Lung microvascular endothelial cell (primary cell): Measurements from ENCODE around the gene CD209. TPM values are rescaled to one million over a fixed set of nuclear protein-coding genes. Genes with fewer than 3 reads are reported as not detected.

Experiments used
- DNase-seq, 2 donors: peaks; one replicate each; pipeline versions ENCODE4 v3.0.0 to v3.0.0-alpha.2; 2010; ENCODE audit warnings: low read depth in 2 of 2
- total RNA-seq: library from RNA; depleted of rRNA; stranded (reverse); fragments of >200 nt; gene quantifications from 2 replicates; pipeline ENCODE4 v1.2.1, GENCODE V29; 2014

The CD209 gene
- total RNA-seq, 1 donor from 2014 or later = not detected

DNA sequence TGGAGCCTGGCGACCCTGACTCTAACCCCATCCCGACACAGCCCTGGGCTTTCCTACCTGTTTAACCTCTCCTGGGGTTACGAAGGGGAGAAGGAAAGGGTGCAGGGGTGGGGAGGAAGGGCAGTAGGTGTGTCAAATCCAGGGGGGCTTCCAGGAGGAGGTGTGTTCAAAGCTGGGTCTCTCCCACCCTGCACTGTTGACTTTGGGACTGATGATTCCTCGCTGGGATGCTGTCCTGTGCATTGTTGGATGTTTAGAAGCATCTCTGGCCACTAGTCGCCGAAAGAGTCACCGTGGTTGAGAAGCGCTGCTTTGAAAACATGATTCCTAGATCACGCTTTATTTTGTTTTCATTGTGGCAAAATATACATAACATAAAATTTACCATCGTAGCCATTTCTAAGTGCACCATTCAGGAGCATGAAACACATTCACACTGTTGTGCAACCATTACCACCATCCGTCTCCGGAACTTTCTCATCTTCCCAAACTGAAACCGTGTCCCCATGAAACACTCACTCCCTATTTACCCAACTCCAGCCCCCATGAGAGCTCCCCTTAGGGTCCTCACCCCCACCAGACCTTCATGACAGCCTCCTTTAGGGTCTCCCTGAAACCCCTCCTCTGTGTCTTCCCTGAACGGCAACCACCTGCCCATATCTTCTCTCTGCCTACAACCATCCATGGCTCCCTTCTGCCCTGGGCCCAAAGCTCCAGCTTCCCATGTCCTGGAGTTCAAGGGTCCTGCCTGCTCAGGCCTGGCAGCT, 41.0 kb downstream of the CD209 start:
- no peak for DNase-seq

DNA sequence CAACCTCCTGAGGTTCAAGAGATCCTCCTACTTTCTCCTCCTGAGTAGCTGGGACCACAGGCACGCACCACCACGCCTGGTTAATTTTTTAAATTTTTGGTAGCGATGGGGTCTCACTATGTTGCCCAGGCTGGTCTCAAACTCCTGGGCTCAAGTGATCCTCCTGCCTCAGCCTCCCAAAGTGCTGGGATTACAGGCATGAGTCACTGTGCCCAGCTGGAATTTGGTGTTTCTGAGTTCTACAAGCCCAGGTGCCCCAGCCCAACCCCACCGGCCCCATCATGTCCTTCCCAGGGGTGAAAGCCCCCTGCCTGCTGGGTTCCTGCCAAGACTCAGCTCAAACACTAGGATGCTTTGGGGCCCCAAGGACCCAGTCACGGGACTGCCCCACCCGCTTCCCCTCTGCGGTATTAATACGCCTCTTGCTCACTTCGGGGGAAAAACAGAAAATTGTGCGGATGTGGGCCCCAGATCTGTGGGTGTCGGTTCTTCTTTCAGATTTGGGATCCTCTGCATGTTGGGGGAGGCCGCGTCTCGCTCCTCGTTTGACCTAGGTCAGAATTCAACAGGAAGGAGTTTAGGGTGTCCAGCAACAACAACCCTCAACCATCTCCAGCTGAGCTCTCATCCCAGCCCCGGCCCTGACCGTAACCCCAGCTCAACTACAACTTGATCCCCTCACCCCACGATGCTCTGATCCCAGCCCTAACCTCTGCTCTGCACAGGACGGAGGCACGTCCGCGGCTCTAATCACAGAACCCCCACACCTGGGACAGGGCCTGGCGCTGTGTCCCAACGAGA, 41.7 kb downstream of the CD209 start:
- no peak for DNase-seq

DNA sequence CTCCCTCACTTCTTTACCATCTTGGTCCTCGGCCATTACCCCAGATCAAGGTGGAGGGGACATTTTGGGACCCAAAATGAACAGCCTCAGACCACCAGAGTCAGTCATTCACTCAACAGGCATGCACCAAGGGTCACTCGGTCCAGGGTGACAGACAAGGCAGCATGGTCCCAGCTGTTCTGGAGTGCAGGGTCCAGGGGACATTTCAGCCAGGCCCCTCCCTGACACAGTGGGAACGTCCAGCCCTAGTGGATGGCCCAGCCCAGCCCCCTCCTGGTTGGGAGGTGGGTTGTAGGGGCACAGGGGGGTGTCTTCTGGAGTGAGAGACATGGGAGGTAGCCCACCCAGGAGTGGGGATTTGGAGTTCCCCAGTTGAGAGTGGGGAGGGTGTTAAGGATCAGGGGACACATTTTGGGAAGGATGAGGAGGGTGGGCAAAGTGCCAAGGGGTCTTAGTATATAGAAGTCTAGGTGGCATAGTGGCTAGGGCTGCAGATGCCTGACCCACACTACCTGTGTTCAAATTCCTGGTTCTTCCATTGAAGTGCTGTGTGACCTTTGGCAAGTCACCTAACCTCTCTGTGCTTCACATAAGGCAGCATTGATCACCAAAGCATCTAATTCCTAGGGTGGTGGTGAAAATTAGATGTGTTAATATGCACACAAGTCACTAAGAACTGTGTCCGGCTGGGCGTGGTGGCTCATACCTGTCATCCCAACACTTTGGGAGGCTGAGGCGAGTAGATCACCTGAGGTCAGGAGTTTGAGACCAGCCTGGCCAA, 42.9 kb downstream of the CD209 start:
- no peak for DNase-seq

DNA sequence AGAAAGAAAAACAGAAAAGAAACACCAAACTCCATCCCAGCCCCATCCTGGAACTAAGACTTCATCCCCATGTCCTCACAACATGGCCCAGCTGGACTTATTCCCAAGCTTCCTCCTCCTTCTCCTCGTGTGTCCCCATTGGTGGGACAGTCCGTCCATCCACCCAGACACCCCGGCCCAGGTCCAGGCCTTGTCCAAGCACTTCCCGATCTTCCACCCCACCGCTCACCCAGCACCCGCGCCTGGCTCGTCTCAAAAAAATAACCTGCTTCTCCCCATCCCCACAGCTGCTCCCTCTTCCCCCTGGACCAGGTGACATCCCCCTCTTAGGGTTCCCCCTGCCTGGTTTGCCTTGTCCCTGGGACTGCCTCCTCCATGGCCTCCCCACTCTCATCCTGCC, 44.0 kb downstream of the CD209 start:
- no peak for DNase-seq

DNA sequence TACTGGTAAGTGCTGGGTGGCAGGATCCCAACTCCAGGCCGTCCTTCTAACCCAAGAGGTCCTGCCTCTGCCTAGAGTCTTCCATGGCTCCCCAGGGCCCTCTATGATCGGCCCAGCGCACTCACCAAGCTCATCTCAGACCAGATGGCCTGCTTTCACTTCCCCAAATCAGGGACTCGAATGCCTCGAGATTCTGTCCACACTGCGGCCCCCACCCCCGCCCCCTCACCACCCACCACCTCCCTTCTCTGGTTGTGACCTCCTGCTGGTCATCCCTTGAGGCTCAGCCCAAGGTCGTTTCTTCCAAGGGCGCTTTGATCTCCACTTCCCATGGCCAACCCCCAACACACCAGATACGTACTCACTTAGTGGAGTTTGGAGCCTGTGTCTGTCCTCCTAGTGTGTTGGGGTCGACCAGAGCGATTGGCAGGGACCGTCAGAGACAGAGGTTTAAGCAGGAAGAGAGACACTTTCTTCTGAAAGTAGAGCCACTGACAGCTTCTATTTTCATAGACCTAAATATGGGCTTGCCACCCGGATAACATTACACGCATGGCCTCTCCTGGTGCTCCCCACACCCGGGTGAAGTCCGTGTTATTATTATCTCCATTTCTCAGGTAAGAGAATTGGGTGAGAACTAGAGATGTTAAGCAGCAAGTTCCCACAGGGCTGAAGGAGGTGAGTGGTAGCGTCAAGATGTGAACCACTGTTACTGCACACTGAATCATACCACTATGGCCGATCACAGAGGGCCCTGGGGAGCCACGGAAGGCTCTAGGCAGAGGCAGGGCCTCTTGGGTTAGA, 45.5 kb downstream of the CD209 start, which contains the start of gene FCER2:
Gene FCER2 (minus strand): TSS at position 478 of the 804 bp plus-strand sequence. CDS start 2,371 bp downstream, outside the sequence.
- no peak for DNase-seq

DNA sequence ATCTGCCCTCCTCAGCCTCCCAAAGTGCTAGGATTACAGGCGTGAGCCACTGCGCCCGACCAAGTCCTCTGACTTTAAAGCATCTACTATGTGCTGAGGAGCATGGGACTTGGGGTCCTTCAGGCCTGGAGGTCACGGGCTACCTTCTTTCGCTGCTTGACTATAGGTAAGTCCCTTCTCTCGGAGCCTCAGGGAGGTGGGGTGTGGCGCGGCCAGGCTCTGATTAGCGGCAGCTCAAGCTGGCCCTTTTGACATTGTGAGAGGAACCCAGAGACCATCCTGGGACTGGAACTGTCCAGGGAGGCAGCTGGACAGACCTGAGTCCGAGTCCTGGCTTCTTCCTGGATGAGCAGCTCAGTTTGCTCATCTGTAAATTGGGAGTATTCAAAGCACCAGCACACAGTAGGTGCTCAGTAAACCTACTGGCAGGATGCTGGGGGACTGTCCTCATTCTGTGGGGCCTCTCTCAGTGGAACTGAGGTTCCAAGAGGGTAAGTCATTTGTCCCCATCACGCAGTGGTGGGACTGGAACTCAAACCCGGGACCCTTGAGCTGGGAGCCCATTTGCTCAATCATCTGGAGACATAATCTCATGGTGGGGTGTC, 46.2 kb downstream of the CD209 start:
- DNase-seq = no peak

DNA sequence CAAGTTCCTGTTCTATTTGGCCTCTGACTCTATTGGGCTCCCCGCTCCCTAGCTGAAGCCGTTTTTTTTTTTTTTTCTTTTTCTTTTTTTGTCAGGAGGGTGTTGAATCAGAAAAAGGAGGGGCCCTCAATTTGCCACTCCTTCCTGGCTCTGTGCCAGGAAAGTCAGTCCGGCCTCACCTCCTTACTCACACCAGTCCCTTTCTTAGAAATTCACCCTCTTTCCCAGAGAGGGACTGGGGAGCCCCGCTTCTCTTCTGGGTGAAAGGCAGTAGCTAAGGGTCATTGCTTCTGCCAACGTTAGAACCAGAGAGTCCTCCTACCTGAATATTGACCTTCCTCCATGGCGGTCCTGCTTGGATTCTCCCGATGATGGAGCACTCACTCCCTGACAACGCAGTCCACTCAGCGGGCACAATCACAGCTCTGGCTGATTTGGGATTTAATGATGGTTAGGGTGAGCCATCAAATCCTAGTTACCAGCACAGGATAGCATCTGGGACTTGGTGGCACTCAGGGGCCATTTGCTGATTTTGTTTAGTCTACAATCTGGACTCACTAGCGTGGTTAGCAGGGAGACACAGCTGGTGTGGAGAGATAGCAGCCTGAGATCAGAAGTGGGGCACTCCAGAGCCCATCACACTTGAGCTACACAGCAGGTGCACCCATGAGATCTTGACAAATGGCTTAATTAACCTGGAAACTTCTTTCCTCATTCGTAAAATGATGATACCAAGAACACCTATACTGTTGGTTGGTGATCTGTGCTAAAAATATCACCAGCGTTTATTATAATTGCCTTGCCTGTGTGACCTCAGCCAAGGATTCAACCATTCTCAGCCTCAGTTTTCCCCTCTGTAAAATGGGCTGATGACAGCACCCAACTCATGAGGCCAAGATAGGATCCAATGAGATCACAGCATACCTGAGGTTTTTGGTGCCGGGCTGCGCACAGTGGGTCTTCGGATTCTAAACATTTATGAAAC, 47.6 kb downstream of the CD209 start:
- DNase-seq = no peak

DNA sequence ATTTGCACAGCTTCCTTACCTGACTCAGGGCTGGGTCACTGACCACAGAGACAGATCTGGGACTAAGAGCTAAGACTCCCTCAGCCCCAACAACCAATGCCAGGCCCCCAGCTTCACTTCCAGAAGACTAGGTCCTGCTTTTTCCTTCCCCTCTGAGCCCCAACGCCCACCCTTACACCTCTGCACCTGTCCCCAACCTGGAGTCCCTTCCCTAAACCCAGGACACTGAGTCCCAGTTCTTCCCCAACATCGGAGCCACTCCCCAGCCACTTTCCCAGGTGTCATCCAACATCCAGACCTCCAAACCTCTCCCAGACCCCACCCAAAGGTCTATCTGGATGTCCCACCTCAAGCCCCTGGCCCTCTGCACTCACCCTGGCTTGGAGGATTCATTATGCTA, 48.3 kb downstream of the CD209 start:
- DNase-seq = no peak

DNA sequence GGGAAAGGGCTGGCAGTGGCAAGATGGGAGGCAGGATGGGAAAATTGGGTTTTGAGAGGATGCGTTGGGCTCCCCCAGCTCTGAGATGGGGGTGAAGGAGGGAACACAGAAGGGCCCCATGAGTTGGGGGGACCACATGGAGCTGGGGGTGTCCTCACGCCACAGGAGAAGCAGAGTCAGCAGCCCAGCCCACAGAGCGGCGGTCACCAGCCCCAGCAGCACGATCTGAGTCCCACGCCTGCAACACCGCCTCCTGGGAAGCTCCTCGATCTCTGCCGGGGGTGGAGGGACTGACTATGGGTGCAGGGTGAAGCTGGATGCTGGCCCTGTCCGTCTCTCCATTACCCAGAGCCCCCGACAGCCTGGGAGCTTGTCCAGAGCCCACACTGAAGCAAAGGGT, 48.8 kb downstream of the CD209 start:
- no peak for DNase-seq

DNA sequence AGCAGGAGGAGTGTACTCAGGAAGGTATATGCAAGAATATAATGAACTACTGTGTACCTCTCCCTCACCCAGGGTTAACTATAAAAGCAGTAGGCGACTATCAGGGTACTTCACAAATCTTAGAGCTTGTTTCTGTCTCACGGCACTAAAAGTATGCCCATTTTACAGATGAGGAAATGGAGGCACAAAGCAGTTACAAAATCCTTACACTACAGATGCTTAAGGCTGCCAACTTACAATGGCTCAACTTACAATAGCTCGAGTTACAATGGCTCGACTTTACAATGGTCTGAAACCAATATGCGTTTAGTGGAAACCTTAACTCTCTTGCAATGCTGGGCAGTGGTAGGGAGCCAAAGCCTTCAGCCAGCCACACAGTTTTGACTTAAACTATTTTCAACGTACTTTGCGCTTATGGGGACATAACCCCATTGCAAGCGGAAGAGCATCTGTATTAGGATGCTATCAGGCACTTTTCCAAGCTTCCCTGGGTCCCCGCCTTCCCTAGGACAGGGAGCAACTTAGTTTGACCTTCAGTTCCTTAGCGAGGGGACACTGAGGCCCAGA, 49.5 kb downstream of the CD209 start:
- no peak for DNase-seq

DNA sequence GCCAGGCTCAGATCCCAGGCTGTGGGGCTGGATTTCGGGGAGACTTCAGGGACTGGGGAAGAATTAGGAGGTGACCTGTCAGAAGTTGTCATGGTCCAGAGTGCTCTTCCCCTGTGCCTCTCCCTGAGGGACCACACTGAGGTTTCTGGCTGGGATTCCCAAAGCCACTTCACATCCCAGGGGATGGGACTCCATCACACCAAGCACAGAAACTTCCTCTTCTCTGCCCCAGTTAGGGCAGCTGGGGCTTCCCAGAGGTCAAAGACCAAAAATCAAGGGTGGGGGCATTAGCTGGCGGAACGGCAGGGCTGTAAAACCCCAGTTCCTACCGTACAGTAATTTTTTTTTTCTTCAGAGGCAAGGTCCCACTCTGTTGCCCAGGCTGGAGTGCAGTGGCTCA, 52.8 kb downstream of the CD209 start:
- DNase-seq = no peak

DNA sequence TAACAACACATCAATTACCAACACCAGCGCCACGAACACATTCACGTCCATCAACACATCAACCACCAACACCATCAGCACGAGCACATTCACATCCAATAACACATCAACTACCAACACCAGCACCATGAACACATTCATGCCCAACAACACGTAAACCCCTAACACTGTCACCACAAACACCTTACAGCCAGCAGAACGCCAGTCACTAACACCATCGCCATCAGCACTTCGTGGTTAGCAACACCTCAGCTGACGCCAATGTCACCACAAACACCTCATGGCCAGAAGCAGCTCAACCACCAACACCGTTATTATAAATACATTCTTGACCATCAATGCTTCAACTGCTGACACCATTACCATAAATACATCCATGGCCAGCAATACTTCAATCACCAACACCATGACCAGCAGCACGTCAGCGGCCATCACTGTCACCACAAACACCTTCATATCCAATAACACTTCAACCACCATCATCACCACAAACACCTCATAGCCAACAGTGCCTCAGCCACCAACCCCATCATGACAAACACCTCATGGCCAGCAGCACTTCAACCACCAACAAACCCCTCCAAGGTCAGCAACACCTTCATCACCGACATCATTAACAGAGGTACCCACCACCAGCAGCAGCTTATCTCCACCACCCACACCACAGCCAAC, 54.8 kb downstream of the CD209 start:
- no peak for DNase-seq

DNA sequence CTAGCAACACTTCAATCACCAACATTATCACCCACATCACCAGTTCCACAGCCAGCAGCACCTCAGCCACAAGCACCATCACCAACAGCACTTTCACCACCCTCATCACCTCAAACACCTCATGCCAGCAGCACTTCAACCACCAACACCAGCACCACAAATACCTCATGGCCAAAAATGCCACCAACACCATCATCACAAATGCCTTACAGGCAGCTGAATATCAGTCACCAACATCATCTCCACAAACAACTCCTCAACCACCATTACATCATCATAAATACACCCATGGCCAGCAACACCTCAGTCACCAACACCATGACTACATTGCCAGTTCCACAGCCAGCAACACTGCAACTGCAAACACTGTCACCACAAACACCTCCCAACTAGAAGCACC, 55.8 kb downstream of the CD209 start:
- no peak for DNase-seq

DNA sequence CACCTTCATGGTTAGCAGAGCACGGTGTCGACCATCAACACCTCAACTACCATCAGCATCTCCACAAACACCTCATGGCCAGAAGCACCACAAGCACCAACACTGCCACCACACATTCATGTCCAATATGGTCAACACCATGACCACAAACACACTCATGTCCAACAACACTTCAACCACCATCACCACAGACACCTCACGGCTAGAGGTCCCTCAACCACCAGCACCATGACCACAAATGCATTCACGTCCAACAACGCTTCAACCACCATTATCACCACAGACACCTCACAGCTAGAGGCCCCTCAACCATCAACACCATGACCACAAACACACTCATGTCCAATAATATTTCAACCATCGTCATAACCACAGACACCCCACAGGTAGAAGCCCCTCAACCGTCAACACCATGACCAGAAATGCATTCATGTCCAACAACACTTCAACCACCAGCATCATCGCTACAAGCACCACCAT, 56.5 kb downstream of the CD209 start:
- DNase-seq = no peak
